Kidney (tissue), 14 donors: Measurements from ENCODE around the gene ZNF236. TPM values are rescaled to one million over a fixed set of nuclear protein-coding genes. Genes with fewer than 3 reads are reported as not detected.

ENCODE experiments used
- DNase-seq, 5 donors: peaks; one replicate each; pipeline ENCODE4 v3.0.0-alpha.2; 2013 to 2020
- FAIRE-seq: peaks from 2 replicates; lab custom pipeline; 2012; peaks lifted over from hg19 to GRCh38; lab: Jason Lieb, UNC
- H3K27ac ChIP-seq, 2 donors: one replicate each; pipeline ENCODE4 v1.7.0; 2013; ENCODE audit warnings: low read depth in 2 of 2, low read length in 2 of 2, inconsistent platforms in 1 of 2
- H3K27me3 ChIP-seq: one replicate; pipeline ENCODE4 v1.7.1; 2013; ENCODE audit warnings: low read length, inconsistent platforms; ENCODE audit not compliant: control insufficient read depth, insufficient read depth
- H3K36me3 ChIP-seq, 3 donors: one replicate each; pipeline versions ENCODE4 v1.7.0 to v1.7.1; 2013; ENCODE audit warnings: low read length in 3 of 3, control low read depth in 1 of 3, inconsistent platforms in 1 of 3; ENCODE audit not compliant: insufficient read depth in 3 of 3, control insufficient read depth in 2 of 3
- H3K4me1 ChIP-seq, 3 donors: one replicate each; pipeline versions ENCODE4 v1.7.0 to v1.7.1; 2013; ENCODE audit warnings: low read length in 3 of 3, inconsistent platforms in 1 of 3, low read depth in 1 of 3; ENCODE audit not compliant: control insufficient read depth in 2 of 3, insufficient read depth in 2 of 3
- H3K4me3 ChIP-seq, 3 donors: one replicate each; pipeline versions ENCODE4 v1.7.0 to v1.8.1; 2013; ENCODE audit warnings: low read length in 3 of 3, control low read depth in 1 of 3, inconsistent platforms in 1 of 3
- H3K9ac ChIP-seq, 3 donors: one replicate each; pipeline versions ENCODE4 v1.7.0 to v1.7.1; 2013; ENCODE audit warnings: low read length in 3 of 3, control low read depth in 1 of 3, inconsistent platforms in 1 of 3
- H3K9me3 ChIP-seq, 3 donors: one replicate each; pipeline versions ENCODE4 v1.7.0 to v1.7.1; 2013; ENCODE audit warnings: low read length in 3 of 3, control low read depth in 1 of 3, inconsistent platforms in 1 of 3; ENCODE audit not compliant: control insufficient read depth in 2 of 3, insufficient read depth in 1 of 3
- intact Hi-C: fragments of 100-400 bp; cut with DNase I; formaldehyde crosslinking; loops from one replicate; pipeline ENCODE4 v1.11.1; 2022
- polyA plus RNA-seq: library from polyadenylated mRNA; stranded (reverse); fragments of 350-450 nt; fragmentation: Illumina TruSeq; extraction: RNeasy Lipid Tissue Mini Kit (QIAGEN cat#74804); gene quantifications from one replicate; pipeline ENCODE4 v1.2.3, GENCODE V29; 2014; ENCODE audit warnings: low read depth, low replicate concordance; ENCODE audit not compliant: insufficient read depth
- total RNA-seq: library from RNA; stranded (reverse); fragmentation: NEBNext Ultra II Directional; extraction: Animal tissue kit (Norgen Biotek cat#: 25700); gene quantifications from one replicate; pipeline ENCODE4 v1.2.1, GENCODE V29; 2021
- TF ChIP-seq, protein P1 (sequence below): IDR thresholded peaks from 3 replicates; pipeline ENCODE4 v1.5.1; 2012; ENCODE audit warnings: mild to moderate bottlenecking, moderate library complexity, borderline replicate concordance; ENCODE audit not compliant: insufficient read depth; ENCODE audit errors: extremely low read depth
- donor health status: control.
- donor health status: control.
- donor health status: control.
- donor health status: control.
- donor health status: control.
- donor health status: DM: yes; HTN: yes; CAD: no.
- donor health status: Normal renal cell carcinoma (clear cell type).

ZNF236 gene
- total and polyA plus RNA-seq, 2 donors from 2014 or later, result 1.1 to 18.6 TPM

GRCh38 chr18:76839086-76839794, 16.9 kb downstream of the ZNF236 start:
- Histone ChIP-seq H3K9ac (no peak overlapping the region), H3K27ac (no peak overlapping the region), H3K9me3 (no peaks in the 10 kb centered on the region), H3K27me3 (no peaks in the 10 kb centered on the region), H3K4me3 (no peak overlapping the region), H3K36me3 (no peaks in the 10 kb centered on the region), H3K4me1 (peaks cover 0 to 4% (median 0%) of the 10 kb centered on the region in 3 donors)
- no peak for DNase-seq
- FAIRE-seq, result no peak
- TF ChIP-seq, protein P1, sequence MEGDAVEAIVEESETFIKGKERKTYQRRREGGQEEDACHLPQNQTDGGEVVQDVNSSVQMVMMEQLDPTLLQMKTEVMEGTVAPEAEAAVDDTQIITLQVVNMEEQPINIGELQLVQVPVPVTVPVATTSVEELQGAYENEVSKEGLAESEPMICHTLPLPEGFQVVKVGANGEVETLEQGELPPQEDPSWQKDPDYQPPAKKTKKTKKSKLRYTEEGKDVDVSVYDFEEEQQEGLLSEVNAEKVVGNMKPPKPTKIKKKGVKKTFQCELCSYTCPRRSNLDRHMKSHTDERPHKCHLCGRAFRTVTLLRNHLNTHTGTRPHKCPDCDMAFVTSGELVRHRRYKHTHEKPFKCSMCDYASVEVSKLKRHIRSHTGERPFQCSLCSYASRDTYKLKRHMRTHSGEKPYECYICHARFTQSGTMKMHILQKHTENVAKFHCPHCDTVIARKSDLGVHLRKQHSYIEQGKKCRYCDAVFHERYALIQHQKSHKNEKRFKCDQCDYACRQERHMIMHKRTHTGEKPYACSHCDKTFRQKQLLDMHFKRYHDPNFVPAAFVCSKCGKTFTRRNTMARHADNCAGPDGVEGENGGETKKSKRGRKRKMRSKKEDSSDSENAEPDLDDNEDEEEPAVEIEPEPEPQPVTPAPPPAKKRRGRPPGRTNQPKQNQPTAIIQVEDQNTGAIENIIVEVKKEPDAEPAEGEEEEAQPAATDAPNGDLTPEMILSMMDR, result no peak
- intact Hi-C loops, result no loop called here

DNA sequence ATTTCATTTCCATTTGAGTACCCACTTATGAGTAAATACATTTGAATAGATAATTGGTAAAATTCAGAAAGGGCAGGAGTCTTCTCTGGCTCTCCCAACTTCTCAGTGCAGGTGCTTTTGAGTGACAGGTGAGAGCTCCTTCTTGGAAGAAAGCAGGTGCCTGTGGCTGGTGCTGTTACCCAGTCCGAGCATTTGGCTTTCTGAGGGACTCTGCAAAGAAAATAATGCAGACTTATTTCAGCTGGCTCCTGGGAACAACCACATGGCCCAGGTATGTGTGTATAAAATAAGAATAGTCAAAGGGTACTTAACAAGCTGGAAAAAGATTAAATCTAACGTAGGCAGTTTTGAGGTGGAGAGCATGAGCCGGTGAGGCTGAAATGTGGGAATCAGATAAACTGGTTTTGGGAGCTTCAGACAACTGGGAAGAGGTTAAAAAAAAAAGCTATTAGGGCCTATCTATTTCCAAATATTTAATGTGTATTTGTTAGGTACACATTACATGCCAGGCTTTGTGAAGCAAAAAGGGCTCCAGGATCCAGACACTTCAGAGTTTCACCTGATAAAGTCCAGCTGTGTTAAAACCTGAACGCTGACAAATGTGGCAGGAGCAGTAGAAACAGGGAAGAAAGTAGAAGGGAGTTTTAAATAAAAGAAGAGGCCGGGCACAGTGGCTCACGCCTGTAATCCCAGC, 20.6 kb downstream of the ZNF236 start:
- Histone ChIP-seq H3K4me3 (no peak overlapping the region), H3K4me1 (peaks cover 0 to 4% (median 0%) of the 10 kb centered on the region in 3 donors), H3K36me3 (no peaks in the 10 kb centered on the region), H3K27ac (no peak overlapping the region), H3K9me3 (no peaks in the 10 kb centered on the region), H3K27me3 (no peaks in the 10 kb centered on the region), H3K9ac (no peak overlapping the region)
- DNase-seq (peak in 2 of 5 donors; percentile 54 to 61), FAIRE-seq (no peak)
- TF ChIP-seq, protein P1, result no peak
- intact Hi-C loops, result no loop called here

DNA sequence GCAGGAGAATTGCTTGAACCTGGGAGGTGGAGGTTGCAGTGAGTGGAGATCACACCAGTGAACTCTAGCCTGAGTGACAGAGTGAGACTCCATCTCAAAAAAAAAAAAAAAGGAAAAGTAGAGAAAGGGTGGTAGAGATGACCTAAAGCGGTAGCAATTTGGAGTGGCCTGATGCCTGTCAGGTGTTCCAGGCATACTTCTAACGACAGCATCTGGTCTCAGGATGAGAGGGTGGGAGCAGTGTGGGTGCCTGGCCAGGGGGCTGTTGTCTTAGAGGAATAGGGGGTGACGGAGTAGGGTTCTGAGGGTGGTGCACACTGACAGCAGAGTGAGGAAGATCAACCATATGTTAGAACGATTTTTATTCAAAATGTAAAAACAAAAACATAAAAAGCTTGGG, 21.8 kb downstream of the ZNF236 start:
- H3K36me3 ChIP-seq, result no peaks in the 10 kb centered on the region
- H3K9ac ChIP-seq, result no peak overlapping the region
- no peak for FAIRE-seq
- intact Hi-C loops, result no loop called here
- H3K4me3 ChIP-seq, result no peak overlapping the region
- H3K9me3 ChIP-seq, result no peaks in the 10 kb centered on the region
- no peaks in the 10 kb centered on the region for H3K27me3 ChIP-seq
- no peak for DNase-seq
- TF ChIP-seq, protein P1, result no peak
- H3K4me1 ChIP-seq, result no peaks in the 10 kb centered on the region
- no peak overlapping the region for H3K27ac ChIP-seq
